GM13977 (cell line): ENCODE measurements around the gene DACT1.

ENCODE experiments used
- DNase-seq: peaks from one replicate; pipeline ENCODE4 v3.0.0; 2012; ENCODE audit warnings: low spot score
- in situ Hi-C: fragments of 300-500 bp; cut with MboI; formaldehyde crosslinking; loops from one replicate; pipeline ENCODE4 v1.12.0; 2022; ENCODE audit warnings: low sequenced_read_pairs, low pct_unique_long_range_greater_than_20kb, mixed read lengths, inconsistent platforms; ENCODE audit not compliant: unreplicated experiment
- TF ChIP-seq, protein P1 (sequence below): IDR thresholded peaks from 2 replicates; pipeline ENCODE4 v1.5.1; 2012; ENCODE audit warnings: mild to moderate bottlenecking, control low read depth; ENCODE audit not compliant: insufficient read depth; ENCODE audit errors: extremely low read depth, missing control alignments

DACT1 gene

DNA sequence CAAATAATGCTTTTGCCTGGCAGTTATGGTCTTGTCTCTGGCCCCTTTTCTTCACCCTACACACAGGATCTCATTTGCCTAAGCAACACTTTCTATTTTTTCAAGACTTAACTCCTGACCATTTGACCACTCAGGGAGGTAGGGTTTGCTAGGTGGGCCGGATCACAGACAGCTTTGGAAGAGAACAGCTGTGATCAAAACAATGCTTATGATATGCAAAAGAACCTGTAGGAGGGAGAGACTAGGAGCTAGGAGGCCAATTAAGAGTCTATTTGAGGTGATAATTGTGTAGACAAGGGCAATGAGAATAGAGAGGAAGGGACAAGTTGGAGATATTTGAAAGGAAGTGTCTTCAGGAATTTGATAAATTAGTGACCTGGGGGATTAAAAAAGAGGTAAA, 12.3 kb upstream of the DACT1 start:
- in situ Hi-C loops = no loop called here
- DNase-seq = no peak
- TF ChIP-seq, protein P1, sequence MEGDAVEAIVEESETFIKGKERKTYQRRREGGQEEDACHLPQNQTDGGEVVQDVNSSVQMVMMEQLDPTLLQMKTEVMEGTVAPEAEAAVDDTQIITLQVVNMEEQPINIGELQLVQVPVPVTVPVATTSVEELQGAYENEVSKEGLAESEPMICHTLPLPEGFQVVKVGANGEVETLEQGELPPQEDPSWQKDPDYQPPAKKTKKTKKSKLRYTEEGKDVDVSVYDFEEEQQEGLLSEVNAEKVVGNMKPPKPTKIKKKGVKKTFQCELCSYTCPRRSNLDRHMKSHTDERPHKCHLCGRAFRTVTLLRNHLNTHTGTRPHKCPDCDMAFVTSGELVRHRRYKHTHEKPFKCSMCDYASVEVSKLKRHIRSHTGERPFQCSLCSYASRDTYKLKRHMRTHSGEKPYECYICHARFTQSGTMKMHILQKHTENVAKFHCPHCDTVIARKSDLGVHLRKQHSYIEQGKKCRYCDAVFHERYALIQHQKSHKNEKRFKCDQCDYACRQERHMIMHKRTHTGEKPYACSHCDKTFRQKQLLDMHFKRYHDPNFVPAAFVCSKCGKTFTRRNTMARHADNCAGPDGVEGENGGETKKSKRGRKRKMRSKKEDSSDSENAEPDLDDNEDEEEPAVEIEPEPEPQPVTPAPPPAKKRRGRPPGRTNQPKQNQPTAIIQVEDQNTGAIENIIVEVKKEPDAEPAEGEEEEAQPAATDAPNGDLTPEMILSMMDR = no peak

- DNase-seq = no peak
- in situ Hi-C loops = no loop called here
- TF ChIP-seq, protein P1 = no peak
Observed at GRCh38 chr14:58626431-58626831, 11.3 kb upstream of the DACT1 start.

GRCh38 chr14:58628406-58628805, 9.4 kb upstream of the DACT1 start:
- in situ Hi-C loops = no loop called here
- TF ChIP-seq, protein P1 = no peak
- no peak for DNase-seq

DNA sequence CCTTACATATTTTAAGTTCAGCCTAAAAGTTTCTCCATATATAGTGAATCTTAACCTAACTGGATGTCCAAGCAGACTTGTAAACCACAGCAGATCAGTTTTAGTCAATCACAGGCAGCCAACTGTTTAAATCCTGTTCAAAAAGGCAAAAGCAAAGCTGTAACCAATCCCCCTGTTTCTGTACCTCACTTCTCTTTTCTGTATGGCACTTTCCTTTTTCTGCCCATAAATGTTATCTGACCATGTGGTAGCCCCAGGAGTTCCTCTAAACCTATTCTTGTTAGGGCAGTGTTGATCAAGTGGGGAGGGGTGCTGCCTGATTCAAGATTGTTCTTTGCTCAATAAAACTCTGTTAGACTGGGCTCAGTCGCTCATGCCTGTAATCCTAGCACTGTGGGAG, 8.5 kb upstream of the DACT1 start:
- in situ Hi-C loops = no loop called here
- no peak for DNase-seq
- TF ChIP-seq, protein P1 = no peak

DNA sequence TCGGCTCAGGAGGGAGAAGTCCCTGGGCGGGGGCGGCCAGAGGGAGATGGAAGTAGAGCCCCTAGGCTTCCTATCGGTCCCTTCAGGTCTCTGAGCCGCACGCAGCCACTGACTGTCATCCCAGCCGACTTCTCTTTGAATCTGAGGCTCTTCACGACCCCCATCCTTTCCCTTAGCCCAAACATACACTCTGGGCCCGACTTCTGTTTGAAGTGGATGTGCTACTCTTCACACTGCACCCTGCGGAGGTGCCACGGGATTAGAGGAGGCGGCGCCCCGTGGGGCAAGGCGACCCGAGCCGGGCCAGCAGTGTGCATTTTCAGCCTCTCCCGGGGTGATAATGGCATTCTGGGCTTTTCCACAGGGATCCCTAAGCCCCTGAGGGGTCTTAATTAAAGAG, 6.0 kb upstream of the DACT1 start:
- TF ChIP-seq, protein P1 = no peak
- DNase-seq = no peak
- in situ Hi-C loops = no loop called here

DNA sequence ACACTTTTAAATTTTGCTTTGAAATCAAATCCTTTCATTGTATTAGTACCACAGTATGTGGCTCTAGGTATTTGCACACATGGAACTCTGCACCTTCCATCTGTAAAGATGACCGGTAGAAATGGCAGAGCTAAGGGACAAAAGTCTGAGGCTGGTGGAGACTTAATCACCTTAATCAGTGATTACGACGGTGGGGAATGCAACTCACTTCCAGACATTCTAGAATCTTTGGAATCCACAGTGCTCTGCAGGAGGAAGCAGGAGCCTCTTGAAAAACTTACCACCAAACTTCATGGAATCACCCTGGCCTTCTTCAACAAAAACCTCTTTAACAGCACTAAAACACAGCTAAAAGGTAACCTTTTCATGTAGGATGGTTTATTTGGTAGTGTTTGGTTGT, 3.9 kb upstream of the DACT1 start:
- in situ Hi-C loops = no loop called here
- TF ChIP-seq, protein P1 = no peak
- DNase-seq = no peak

GRCh38 chr14:58634406-58635090, 3.2 kb upstream of the DACT1 start:
- TF ChIP-seq, protein P1 = no peak
- in situ Hi-C loops = no loop called here
- no peak for DNase-seq
